ENCODE data around the gene C14orf119. TPM values are rescaled to one million over a fixed set of nuclear protein-coding genes. Genes with fewer than 3 reads are reported as not detected.

C14orf119 gene
- total RNA-seq, 1 experiment from 2014 or later, result 81.3 TPM

DNA sequence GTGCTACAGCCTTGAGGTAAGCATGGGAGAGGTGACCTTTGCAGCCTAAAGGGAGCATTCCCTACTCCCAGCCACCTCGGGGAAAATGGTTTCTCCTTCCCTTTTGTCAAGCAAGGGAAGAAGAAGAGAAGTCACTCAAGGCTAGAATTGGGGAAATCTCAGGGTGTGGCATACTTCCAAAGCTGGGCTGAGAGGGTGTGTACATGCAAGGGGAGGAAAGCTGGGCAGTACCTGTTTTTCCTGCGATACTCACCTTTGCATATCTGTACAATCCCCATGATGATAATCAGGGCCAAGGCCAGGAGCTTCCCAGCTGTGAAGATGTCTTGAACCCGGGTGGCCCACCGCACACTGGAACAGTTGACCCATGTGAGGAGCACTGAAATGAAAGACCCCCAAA lies 47.5 kb downstream of the C14orf119 start:
- Mint-ChIP-seq H3K36me3 (peaks cover 68% of the 10 kb centered on the region), H3K4me3 (no peak overlapping the region), H3K9me3 (no peaks in the 10 kb centered on the region), H3K27me3 (ENCODE audit: low read depth) (no peaks in the 10 kb centered on the region), H3K4me1 (peaks cover 10% of the 10 kb centered on the region), H3K27ac (no peak overlapping the region)
- ChIA-PET POLR2A (interaction anchor here (0.6 kb wide), 1 partner anchor 26 kb away, joined by 3 read pairs; no protein-coding TSS in a partner anchor), CTCF (interaction anchor here (0.8 to 2.0 kb wide), 3 partner anchors 21 to 45 kb away, joined by 3 to 8 read pairs (median 4); no protein-coding TSS in a partner anchor)
- DNase-seq (ENCODE audit: low spot score), result no peak
- no peak for TF ChIP-seq ETV6 (CRISPR knock-in tag; IDR thresholded peaks at IDR 0.05)
- no peak for TF ChIP-seq NR1H2 (CRISPR knock-in tag; IDR thresholded peaks at IDR 0.05)
- TF ChIP-seq, protein P1, sequence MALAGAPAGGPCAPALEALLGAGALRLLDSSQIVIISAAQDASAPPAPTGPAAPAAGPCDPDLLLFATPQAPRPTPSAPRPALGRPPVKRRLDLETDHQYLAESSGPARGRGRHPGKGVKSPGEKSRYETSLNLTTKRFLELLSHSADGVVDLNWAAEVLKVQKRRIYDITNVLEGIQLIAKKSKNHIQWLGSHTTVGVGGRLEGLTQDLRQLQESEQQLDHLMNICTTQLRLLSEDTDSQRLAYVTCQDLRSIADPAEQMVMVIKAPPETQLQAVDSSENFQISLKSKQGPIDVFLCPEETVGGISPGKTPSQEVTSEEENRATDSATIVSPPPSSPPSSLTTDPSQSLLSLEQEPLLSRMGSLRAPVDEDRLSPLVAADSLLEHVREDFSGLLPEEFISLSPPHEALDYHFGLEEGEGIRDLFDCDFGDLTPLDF (CRISPR knock-in tag; IDR thresholded peaks at IDR 0.05), result no peak
- TF ChIP-seq TP53 (CRISPR knock-in tag; IDR thresholded peaks at IDR 0.05), result no peak
- TF ChIP-seq ZNF396 (CRISPR knock-in tag; IDR thresholded peaks at IDR 0.05; ENCODE audit: borderline replicate concordance), result no peak
- TF ChIP-seq RELA (CRISPR knock-in tag; IDR thresholded peaks at IDR 0.05; ENCODE audit: borderline replicate concordance), result no peak
- no peak for TF ChIP-seq SP1 (CRISPR knock-in tag; conservative IDR thresholded peaks at IDR 0.05)
- no peak for TF ChIP-seq CREB1 (CRISPR knock-in tag; IDR thresholded peaks at IDR 0.05)
- no peak for TF ChIP-seq ESRRA (CRISPR knock-in tag; IDR thresholded peaks at IDR 0.05; ENCODE audit: borderline replicate concordance)
- TF ChIP-seq, protein P2, sequence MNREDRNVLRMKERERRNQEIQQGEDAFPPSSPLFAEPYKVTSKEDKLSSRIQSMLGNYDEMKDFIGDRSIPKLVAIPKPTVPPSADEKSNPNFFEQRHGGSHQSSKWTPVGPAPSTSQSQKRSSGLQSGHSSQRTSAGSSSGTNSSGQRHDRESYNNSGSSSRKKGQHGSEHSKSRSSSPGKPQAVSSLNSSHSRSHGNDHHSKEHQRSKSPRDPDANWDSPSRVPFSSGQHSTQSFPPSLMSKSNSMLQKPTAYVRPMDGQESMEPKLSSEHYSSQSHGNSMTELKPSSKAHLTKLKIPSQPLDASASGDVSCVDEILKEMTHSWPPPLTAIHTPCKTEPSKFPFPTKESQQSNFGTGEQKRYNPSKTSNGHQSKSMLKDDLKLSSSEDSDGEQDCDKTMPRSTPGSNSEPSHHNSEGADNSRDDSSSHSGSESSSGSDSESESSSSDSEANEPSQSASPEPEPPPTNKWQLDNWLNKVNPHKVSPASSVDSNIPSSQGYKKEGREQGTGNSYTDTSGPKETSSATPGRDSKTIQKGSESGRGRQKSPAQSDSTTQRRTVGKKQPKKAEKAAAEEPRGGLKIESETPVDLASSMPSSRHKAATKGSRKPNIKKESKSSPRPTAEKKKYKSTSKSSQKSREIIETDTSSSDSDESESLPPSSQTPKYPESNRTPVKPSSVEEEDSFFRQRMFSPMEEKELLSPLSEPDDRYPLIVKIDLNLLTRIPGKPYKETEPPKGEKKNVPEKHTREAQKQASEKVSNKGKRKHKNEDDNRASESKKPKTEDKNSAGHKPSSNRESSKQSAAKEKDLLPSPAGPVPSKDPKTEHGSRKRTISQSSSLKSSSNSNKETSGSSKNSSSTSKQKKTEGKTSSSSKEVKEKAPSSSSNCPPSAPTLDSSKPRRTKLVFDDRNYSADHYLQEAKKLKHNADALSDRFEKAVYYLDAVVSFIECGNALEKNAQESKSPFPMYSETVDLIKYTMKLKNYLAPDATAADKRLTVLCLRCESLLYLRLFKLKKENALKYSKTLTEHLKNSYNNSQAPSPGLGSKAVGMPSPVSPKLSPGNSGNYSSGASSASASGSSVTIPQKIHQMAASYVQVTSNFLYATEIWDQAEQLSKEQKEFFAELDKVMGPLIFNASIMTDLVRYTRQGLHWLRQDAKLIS (CRISPR knock-in tag; IDR thresholded peaks at IDR 0.05; ENCODE audit: borderline replicate concordance), result no peak
- TF ChIP-seq NR2C2 (CRISPR knock-in tag; IDR thresholded peaks at IDR 0.05), result no peak
- TF ChIP-seq, protein P3, sequence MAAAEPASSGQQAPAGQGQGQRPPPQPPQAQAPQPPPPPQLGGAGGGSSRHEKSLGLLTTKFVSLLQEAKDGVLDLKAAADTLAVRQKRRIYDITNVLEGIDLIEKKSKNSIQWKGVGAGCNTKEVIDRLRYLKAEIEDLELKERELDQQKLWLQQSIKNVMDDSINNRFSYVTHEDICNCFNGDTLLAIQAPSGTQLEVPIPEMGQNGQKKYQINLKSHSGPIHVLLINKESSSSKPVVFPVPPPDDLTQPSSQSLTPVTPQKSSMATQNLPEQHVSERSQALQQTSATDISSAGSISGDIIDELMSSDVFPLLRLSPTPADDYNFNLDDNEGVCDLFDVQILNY (CRISPR knock-in tag; IDR thresholded peaks at IDR 0.05), result no peak
- no peak for TF ChIP-seq NFATC4 (CRISPR knock-in tag; IDR thresholded peaks at IDR 0.05)
- no peak for TF ChIP-seq CBFB (CRISPR knock-in tag; IDR thresholded peaks at IDR 0.05; ENCODE audit: low read depth)
- no peak for TF ChIP-seq CREM (CRISPR knock-in tag; IDR thresholded peaks at IDR 0.05)
- TF ChIP-seq, protein P4, sequence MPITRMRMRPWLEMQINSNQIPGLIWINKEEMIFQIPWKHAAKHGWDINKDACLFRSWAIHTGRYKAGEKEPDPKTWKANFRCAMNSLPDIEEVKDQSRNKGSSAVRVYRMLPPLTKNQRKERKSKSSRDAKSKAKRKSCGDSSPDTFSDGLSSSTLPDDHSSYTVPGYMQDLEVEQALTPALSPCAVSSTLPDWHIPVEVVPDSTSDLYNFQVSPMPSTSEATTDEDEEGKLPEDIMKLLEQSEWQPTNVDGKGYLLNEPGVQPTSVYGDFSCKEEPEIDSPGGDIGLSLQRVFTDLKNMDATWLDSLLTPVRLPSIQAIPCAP (CRISPR knock-in tag; IDR thresholded peaks at IDR 0.05), result no peak
- TF ChIP-seq RORB (CRISPR knock-in tag; IDR thresholded peaks at IDR 0.05), result no peak
- no peak for TF ChIP-seq NFE2L1 (CRISPR knock-in tag; IDR thresholded peaks at IDR 0.05)
- TF ChIP-seq, protein P5, sequence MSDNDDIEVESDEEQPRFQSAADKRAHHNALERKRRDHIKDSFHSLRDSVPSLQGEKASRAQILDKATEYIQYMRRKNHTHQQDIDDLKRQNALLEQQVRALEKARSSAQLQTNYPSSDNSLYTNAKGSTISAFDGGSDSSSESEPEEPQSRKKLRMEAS (CRISPR knock-in tag; IDR thresholded peaks at IDR 0.05), result no peak
- ATAC-seq, result no peak

DNA sequence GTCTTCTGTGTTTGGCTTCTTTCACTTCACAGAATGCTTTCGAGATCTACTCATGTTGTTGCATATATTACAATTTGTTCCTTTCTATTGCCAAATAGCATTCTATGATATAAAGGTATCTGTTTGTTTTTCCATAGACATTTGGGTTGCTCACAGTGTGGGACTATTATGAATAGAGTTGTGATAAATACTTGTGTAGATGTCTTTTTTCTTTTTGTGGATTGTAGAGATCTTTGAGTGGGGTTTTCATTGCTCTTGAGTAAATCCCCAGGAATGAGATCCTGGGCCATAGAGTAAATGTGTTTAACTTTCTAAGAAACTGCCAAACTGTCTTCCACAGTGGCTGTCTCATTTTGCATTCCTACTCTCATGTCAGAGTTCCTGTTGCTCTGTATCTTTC lies 48.6 kb downstream of the C14orf119 start:
- ATAC-seq, result no peak

More for the DNA sequence above, 48.6 kb downstream of the C14orf119 start:
- DNase-seq (ENCODE audit: low spot score), result no peak
- no peaks in the 10 kb centered on the region for H3K27me3 Mint-ChIP-seq (ENCODE audit: low read depth)
- H3K27ac Mint-ChIP-seq, result no peak overlapping the region
- ChIA-PET POLR2A (no interaction called here), CTCF (interaction anchor here (0.7 to 1.4 kb wide), 2 partner anchors 23 to 75 kb away, joined by 4 to 7 read pairs; no protein-coding TSS in a partner anchor)
- peaks cover 10% of the 10 kb centered on the region for H3K4me1 Mint-ChIP-seq
- TF ChIP-seq, protein P6, sequence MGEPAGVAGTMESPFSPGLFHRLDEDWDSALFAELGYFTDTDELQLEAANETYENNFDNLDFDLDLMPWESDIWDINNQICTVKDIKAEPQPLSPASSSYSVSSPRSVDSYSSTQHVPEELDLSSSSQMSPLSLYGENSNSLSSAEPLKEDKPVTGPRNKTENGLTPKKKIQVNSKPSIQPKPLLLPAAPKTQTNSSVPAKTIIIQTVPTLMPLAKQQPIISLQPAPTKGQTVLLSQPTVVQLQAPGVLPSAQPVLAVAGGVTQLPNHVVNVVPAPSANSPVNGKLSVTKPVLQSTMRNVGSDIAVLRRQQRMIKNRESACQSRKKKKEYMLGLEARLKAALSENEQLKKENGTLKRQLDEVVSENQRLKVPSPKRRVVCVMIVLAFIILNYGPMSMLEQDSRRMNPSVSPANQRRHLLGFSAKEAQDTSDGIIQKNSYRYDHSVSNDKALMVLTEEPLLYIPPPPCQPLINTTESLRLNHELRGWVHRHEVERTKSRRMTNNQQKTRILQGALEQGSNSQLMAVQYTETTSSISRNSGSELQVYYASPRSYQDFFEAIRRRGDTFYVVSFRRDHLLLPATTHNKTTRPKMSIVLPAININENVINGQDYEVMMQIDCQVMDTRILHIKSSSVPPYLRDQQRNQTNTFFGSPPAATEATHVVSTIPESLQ (CRISPR knock-in tag; IDR thresholded peaks at IDR 0.05), result no peak
- peaks cover 72% of the 10 kb centered on the region for H3K36me3 Mint-ChIP-seq
- H3K9me3 Mint-ChIP-seq, result peaks cover 6% of the 10 kb centered on the region
- H3K4me3 Mint-ChIP-seq, result no peak overlapping the region

Data from WTC11 (cell line).